Gastroesophageal sphincter (tissue), 2 donors: ENCODE measurements around the gene SKIL.

Experiments used
- POLR2A ChIP-seq, 2 donors: fragments of 450-650 bp; IDR thresholded peaks; one replicate each; pipeline ENCODE4 v1.6.1; 2017; ENCODE audit warnings: antibody characterized with exemption in 2 of 2, mild to moderate bottlenecking in 2 of 2, moderate library complexity in 1 of 2
- POLR2AphosphoS5 ChIP-seq: sonication (generic); formaldehyde crosslinking; IDR thresholded peaks from one replicate; pipeline ENCODE4 v1.6.1; 2017; ENCODE audit warnings: antibody characterized with exemption

DNA sequence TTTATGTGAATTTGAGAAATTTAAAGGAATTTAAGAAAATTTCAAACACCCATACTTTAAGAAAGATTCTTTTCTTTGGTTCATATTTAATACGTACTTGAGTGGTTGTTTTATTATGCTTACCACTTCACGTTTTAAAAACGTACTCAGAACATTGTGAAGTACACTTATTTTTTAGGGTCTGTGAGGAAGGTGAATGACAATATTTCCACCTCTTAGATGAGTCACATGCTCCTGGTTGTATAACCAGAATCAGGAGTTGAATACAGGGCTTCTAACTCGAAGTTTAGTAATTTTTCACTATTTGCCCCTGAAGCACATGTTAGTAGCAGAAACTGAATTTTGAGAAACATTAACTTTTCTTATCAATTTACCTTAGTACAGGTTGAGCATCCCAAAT lies 7.5 kb downstream of the SKIL start:
- no peak for TF ChIP-seq POLR2A (IDR thresholded peaks at IDR 0.05)
- TF ChIP-seq POLR2AphosphoS5, result no peak
